NT2/D1 (cell line): Measurements from ENCODE around the gene BACE1-AS.
"Not testable (repeated sequence)": the region's sequence is repeated elsewhere in the genome, so short reads cannot be mapped to it uniquely, and the experiment has no call there.

Experiments used
- DNase-seq: peaks from one replicate; pipeline ENCODE4 v3.0.0-alpha.2; 2011; ENCODE audit warnings: low read depth, low spot score
- H3K27me3 ChIP-seq: 2 replicates; pipeline ENCODE4 v1.6.0; 2011; ENCODE audit warnings: mild to moderate bottlenecking; ENCODE audit not compliant: insufficient read length, insufficient read depth
- H3K36me3 ChIP-seq: 2 replicates; pipeline ENCODE4 v1.6.1; 2011; ENCODE audit warnings: mild to moderate bottlenecking, low read length, mixed read lengths; ENCODE audit not compliant: insufficient read depth, insufficient read length
- H3K4me1 ChIP-seq: 2 replicates; pipeline ENCODE4 v1.5.1; 2011; ENCODE audit not compliant: insufficient read depth, insufficient read length
- H3K4me3 ChIP-seq: 2 replicates; pipeline ENCODE4 v1.5.1; 2011; ENCODE audit warnings: low read depth; ENCODE audit not compliant: insufficient read length
- H3K9ac ChIP-seq: 2 replicates; pipeline ENCODE4 v1.6.0; 2011; ENCODE audit warnings: low read depth; ENCODE audit not compliant: insufficient read length
- H3K9me3 ChIP-seq: 2 replicates; pipeline ENCODE4 v1.5.1; 2011; ENCODE audit warnings: mild to moderate bottlenecking, low read length; ENCODE audit not compliant: insufficient read depth
- SUZ12 ChIP-seq: IDR thresholded peaks from 2 replicates; pipeline ENCODE4 v1.6.1; 2011; ENCODE audit not compliant: insufficient read length, insufficient read depth; ENCODE audit errors: extremely low read depth
- YY1 ChIP-seq: IDR thresholded peaks from 2 replicates; pipeline ENCODE4 v1.6.1; 2011; ENCODE audit not compliant: insufficient read length, insufficient read depth
- ZNF274 ChIP-seq: IDR thresholded peaks from 2 replicates; pipeline ENCODE4 v1.6.1; 2011; ENCODE audit warnings: mild to moderate bottlenecking, low read depth, low read length

Gene BACE1-AS

DNA sequence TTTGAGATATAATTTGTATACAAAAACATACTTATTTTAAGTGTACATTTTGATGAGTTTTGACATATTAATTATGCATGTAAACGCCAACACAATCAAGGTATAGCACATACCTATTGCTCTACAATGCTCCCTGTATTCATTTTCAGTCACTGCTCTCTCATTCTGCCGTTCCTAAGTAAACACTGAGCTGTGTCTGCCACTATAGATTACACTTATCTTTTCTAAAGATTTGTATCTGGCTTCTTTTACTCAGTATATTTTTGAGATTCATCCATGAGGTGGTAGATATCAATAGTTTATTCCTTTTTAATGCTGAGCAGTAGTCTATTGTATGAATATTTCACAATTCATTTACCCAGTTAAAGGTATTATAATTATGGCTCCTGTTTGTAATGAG lies 25.4 kb upstream of the BACE1-AS start:
- TF ChIP-seq YY1 (no peak), ZNF274 (no peak), SUZ12 (no peak)
- no peaks in the 10 kb centered on the region for H3K27me3 ChIP-seq
- H3K36me3 ChIP-seq = peaks cover 3% of the 10 kb centered on the region
- no peak overlapping the region for H3K4me3 ChIP-seq
- no peak overlapping the region for H3K9ac ChIP-seq
- H3K4me1 ChIP-seq = no peaks in the 10 kb centered on the region
- H3K9me3 ChIP-seq = no peaks in the 10 kb centered on the region
- DNase-seq = no peak

- Histone ChIP-seq H3K9ac (no peak overlapping the region), H3K36me3 (no peaks in the 10 kb centered on the region), H3K4me3 (no peak overlapping the region), H3K4me1 (peaks cover 4% of the 10 kb centered on the region), H3K9me3 (peaks cover 21% of the 10 kb centered on the region), H3K27me3 (no peaks in the 10 kb centered on the region)
- DNase-seq = no peak
- TF ChIP-seq YY1 (no peak), SUZ12 (no peak), ZNF274 (no peak)
Observed at GRCh38 chr11:117269856-117270255, 21.3 kb upstream of the BACE1-AS start.

- Histone ChIP-seq H3K4me1 (peaks cover 4% of the 10 kb centered on the region), H3K27me3 (no peaks in the 10 kb centered on the region), H3K36me3 (no peaks in the 10 kb centered on the region), H3K9ac (no peak overlapping the region), H3K9me3 (peaks cover 21% of the 10 kb centered on the region), H3K4me3 (no peak overlapping the region)
- TF ChIP-seq SUZ12 (no peak), YY1 (no peak), ZNF274 (no peak)
- DNase-seq = no peak
Observed at GRCh38 chr11:117271208-117271607, 19.9 kb upstream of the BACE1-AS start.

- not testable (repeated sequence) for H3K27me3 ChIP-seq, H3K9ac ChIP-seq, DNase-seq, H3K4me1 ChIP-seq, H3K4me3 ChIP-seq, H3K36me3 ChIP-seq
- peaks cover 21% of the 10 kb centered on the region for H3K9me3 ChIP-seq
Observed at GRCh38 chr11:117272175-117272574, 19.0 kb upstream of the BACE1-AS start.

- Histone ChIP-seq H3K4me1 (peaks cover 4% of the 10 kb centered on the region), H3K4me3 (no peak overlapping the region), H3K9ac (no peak overlapping the region), H3K9me3 (peaks cover 21% of the 10 kb centered on the region), H3K27me3 (no peaks in the 10 kb centered on the region), H3K36me3 (no peaks in the 10 kb centered on the region)
- TF ChIP-seq YY1 = no peak
- no peak for TF ChIP-seq ZNF274
- TF ChIP-seq SUZ12 = no peak
- DNase-seq = peak; percentile 5
Observed at GRCh38 chr11:117273550-117274289, 17.4 kb upstream of the BACE1-AS start.

GRCh38 chr11:117278347-117278746 lies 12.8 kb upstream of the BACE1-AS start:
- no peaks in the 10 kb centered on the region for H3K27me3 ChIP-seq
- peaks cover 18% of the 10 kb centered on the region for H3K36me3 ChIP-seq
- TF ChIP-seq ZNF274 = no peak
- TF ChIP-seq YY1 = no peak
- no peak for TF ChIP-seq SUZ12
- no peak overlapping the region for H3K4me3 ChIP-seq
- H3K9me3 ChIP-seq = peaks cover 4% of the 10 kb centered on the region; the same call in 1 of the 2 replicates
- DNase-seq = no peak
- no peaks in the 10 kb centered on the region for H3K4me1 ChIP-seq
- H3K9ac ChIP-seq = no peak overlapping the region

DNA sequence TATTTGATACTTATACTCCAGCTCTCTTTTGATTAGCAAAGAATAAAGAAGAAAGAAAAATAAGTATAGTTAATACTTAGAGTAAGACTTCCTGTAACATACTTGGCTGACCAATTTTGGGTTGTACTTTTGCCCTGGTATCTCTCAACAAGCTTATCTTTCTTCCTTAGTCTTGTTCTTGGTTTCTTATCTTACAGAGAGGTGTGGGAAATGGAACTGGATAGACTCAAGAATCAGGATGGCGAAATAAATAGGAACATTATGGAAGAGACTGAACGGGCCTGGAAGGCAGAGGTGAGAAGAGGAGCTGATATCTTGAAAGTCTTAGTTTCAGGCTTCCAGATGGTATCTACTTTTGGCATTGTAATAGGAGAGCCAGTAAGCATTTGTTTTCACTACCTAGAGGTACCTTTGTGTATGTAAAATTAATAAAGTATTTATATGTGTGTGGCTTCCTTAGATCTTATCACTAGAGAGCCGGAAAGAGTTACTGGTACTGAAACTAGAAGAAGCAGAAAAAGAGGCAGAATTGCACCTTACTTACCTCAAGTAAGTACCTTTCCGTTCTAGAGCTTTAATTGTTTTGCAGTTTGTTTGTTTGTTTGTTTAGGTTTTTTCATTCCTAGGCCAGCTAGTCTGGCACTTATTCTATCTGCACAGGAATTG lies 11.3 kb upstream of the BACE1-AS start:
- Histone ChIP-seq H3K27me3 (no peaks in the 10 kb centered on the region), H3K9ac (no peak overlapping the region), H3K4me1 (no peaks in the 10 kb centered on the region), H3K4me3 (no peak overlapping the region), H3K36me3 (peaks cover 27% of the 10 kb centered on the region), H3K9me3 (no peaks in the 10 kb centered on the region)
- DNase-seq = no peak
- TF ChIP-seq SUZ12 = no peak
- no peak for TF ChIP-seq ZNF274
- no peak for TF ChIP-seq YY1

DNA sequence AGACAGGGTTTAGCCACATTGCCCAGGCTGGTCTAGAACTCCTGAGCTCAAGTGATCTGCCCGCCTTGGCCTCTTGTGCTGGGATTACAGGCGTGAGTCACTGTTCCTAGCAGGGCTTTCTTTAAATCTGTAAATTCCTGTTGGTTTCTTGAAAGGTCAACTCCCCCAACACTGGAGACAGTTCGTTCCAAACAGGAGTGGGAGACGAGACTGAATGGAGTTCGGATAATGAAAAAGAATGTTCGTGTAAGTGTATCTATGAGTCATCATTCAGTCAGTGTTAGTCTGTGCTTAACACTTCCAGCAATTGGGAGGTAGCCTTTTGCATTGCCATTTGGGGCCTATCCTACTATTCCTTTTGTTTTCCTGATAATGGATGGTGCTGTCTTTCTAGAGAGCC lies 10.0 kb upstream of the BACE1-AS start:
- TF ChIP-seq SUZ12 = no peak
- TF ChIP-seq YY1 = no peak
- TF ChIP-seq ZNF274 = no peak
- H3K9ac ChIP-seq = no peak overlapping the region
- no peak overlapping the region for H3K4me3 ChIP-seq
- H3K36me3 ChIP-seq = peaks cover 40% of the 10 kb centered on the region
- no peaks in the 10 kb centered on the region for H3K4me1 ChIP-seq
- no peaks in the 10 kb centered on the region for H3K27me3 ChIP-seq
- no peak for DNase-seq
- no peaks in the 10 kb centered on the region for H3K9me3 ChIP-seq
